ENCODE measurements around the gene IFNGR2.
"Not testable (repeated sequence)": the region's sequence is repeated elsewhere in the genome, so short reads cannot be mapped to it uniquely, and the experiment has no call there.

Gene IFNGR2

GRCh38 chr21:33369586-33369985 lies 33.6 kb upstream of the IFNGR2 start:
- in situ Hi-C loops (cut with MboI; ENCODE audit: low sequenced_read_pairs): no loop called here
- H3K27me3 ChIP-seq (ENCODE audit: low read depth): no peaks in the 10 kb centered on the region
- DNase-seq (ENCODE audit: low spot score in 2 of 2): no peak

GRCh38 chr21:33370305-33370704 lies 32.9 kb upstream of the IFNGR2 start:
- peaks cover 23% of the 10 kb centered on the region for H3K9me3 ChIP-seq
- no peaks in the 10 kb centered on the region for H3K36me3 ChIP-seq (replicated peaks)
- no peak overlapping the region for H3K4me3 ChIP-seq
- no peaks in the 10 kb centered on the region for H3K4me1 ChIP-seq
- in situ Hi-C loops (cut with MboI; ENCODE audit: low sequenced_read_pairs): no loop called here
- DNase-seq (ENCODE audit: low spot score in 2 of 2): no peak
- no peaks in the 10 kb centered on the region for H3K27me3 ChIP-seq (ENCODE audit: low read depth)

More at GRCh38 chr21:33369586-33369985, 33.6 kb upstream of the IFNGR2 start:
- Histone ChIP-seq H3K4me1 (no peaks in the 10 kb centered on the region), H3K9me3 (peaks cover 23% of the 10 kb centered on the region), H3K36me3 (replicated peaks) (no peaks in the 10 kb centered on the region), H3K4me3 (no peak overlapping the region)

- no peaks in the 10 kb centered on the region for H3K36me3 ChIP-seq (replicated peaks)
- no peak for DNase-seq (ENCODE audit: low spot score in 2 of 2)
- peaks cover 4% of the 10 kb centered on the region; the same call in 1 of the 2 replicates for H3K27me3 ChIP-seq (ENCODE audit: low read depth)
- H3K4me3 ChIP-seq: no peak overlapping the region
- H3K9me3 ChIP-seq: peaks cover 22% of the 10 kb centered on the region
- H3K4me1 ChIP-seq: no peaks in the 10 kb centered on the region
- in situ Hi-C loops (cut with MboI; ENCODE audit: low sequenced_read_pairs): no loop called here
Measured at GRCh38 chr21:33371366-33371765, 31.8 kb upstream of the IFNGR2 start.

- in situ Hi-C loops (cut with MboI; ENCODE audit: low sequenced_read_pairs): no loop called here
- DNase-seq (ENCODE audit: low spot score in 2 of 2): no peak
- H3K4me1 ChIP-seq: no peaks in the 10 kb centered on the region
Measured at GRCh38 chr21:33372582-33372981, 30.6 kb upstream of the IFNGR2 start.

GRCh38 chr21:33373451-33373850 lies 29.8 kb upstream of the IFNGR2 start:
- H3K4me3 ChIP-seq: no peak overlapping the region
- no peak for DNase-seq (ENCODE audit: low spot score in 2 of 2)
- no peaks in the 10 kb centered on the region for H3K36me3 ChIP-seq (replicated peaks)
- in situ Hi-C loops (cut with MboI; ENCODE audit: low sequenced_read_pairs): no loop called here
- no peaks in the 10 kb centered on the region for H3K4me1 ChIP-seq
- peaks cover 2% of the 10 kb centered on the region for H3K9me3 ChIP-seq
- H3K27me3 ChIP-seq (ENCODE audit: low read depth): peaks cover 6% of the 10 kb centered on the region

More at GRCh38 chr21:33372582-33372981, 30.6 kb upstream of the IFNGR2 start:
- H3K4me3 ChIP-seq: no peak overlapping the region
- H3K9me3 ChIP-seq: peaks cover 10% of the 10 kb centered on the region
- peaks cover 6% of the 10 kb centered on the region for H3K27me3 ChIP-seq (ENCODE audit: low read depth)
- H3K36me3 ChIP-seq (replicated peaks): no peaks in the 10 kb centered on the region

- Histone ChIP-seq H3K4me1 (no peaks in the 10 kb centered on the region), H3K4me3 (no peak overlapping the region), H3K27me3 (ENCODE audit: low read depth) (peaks cover 6% of the 10 kb centered on the region), H3K9me3 (no peaks in the 10 kb centered on the region), H3K36me3 (replicated peaks) (no peaks in the 10 kb centered on the region)
- DNase-seq (ENCODE audit: low spot score in 2 of 2): no peak
- in situ Hi-C loops (cut with MboI; ENCODE audit: low sequenced_read_pairs): no loop called here
Measured at GRCh38 chr21:33374080-33374449, 29.1 kb upstream of the IFNGR2 start.

- in situ Hi-C loops (cut with MboI; ENCODE audit: low sequenced_read_pairs): no loop called here
Measured at GRCh38 chr21:33374450-33375096, 28.6 kb upstream of the IFNGR2 start.

GRCh38 chr21:33375101-33375644 lies 28.0 kb upstream of the IFNGR2 start:
- no peaks in the 10 kb centered on the region for H3K4me1 ChIP-seq
- H3K36me3 ChIP-seq (replicated peaks): no peaks in the 10 kb centered on the region
- H3K4me3 ChIP-seq: no peak overlapping the region
- DNase-seq (ENCODE audit: low spot score in 2 of 2): no peak
- H3K9me3 ChIP-seq: no peaks in the 10 kb centered on the region
- peaks cover 6% of the 10 kb centered on the region for H3K27me3 ChIP-seq (ENCODE audit: low read depth)
- in situ Hi-C loops (cut with MboI; ENCODE audit: low sequenced_read_pairs): no loop called here

More at GRCh38 chr21:33374450-33375096, 28.6 kb upstream of the IFNGR2 start:
- H3K4me3 ChIP-seq: no peak overlapping the region
- DNase-seq (ENCODE audit: low spot score in 2 of 2): peak; percentile 36 to 57
- H3K4me1 ChIP-seq: no peaks in the 10 kb centered on the region
- H3K9me3 ChIP-seq: no peaks in the 10 kb centered on the region
- peaks cover 6% of the 10 kb centered on the region for H3K27me3 ChIP-seq (ENCODE audit: low read depth)
- H3K36me3 ChIP-seq (replicated peaks): no peaks in the 10 kb centered on the region

GRCh38 chr21:33377221-33377920 lies 25.8 kb upstream of the IFNGR2 start:
- Histone ChIP-seq H3K36me3 (replicated peaks) (no peaks in the 10 kb centered on the region), H3K4me3 (no peak overlapping the region), H3K27me3 (ENCODE audit: low read depth) (peaks cover 6% of the 10 kb centered on the region), H3K9me3 (no peaks in the 10 kb centered on the region), H3K4me1 (no peaks in the 10 kb centered on the region)
- in situ Hi-C loops (cut with MboI; ENCODE audit: low sequenced_read_pairs): no loop called here
- no peak for DNase-seq (ENCODE audit: low spot score in 2 of 2)

- DNase-seq (ENCODE audit: low spot score in 2 of 2): no peak
- in situ Hi-C loops (cut with MboI; ENCODE audit: low sequenced_read_pairs): no loop called here
- no peaks in the 10 kb centered on the region for H3K36me3 ChIP-seq (replicated peaks)
- no peaks in the 10 kb centered on the region for H3K9me3 ChIP-seq
- H3K27me3 ChIP-seq (ENCODE audit: low read depth): peaks cover 6% of the 10 kb centered on the region
- no peak overlapping the region for H3K4me3 ChIP-seq
- peaks cover 2% of the 10 kb centered on the region; the same call in 1 of the 2 replicates for H3K4me1 ChIP-seq
Measured at GRCh38 chr21:33378081-33378480, 25.1 kb upstream of the IFNGR2 start.

- in situ Hi-C loops (cut with MboI; ENCODE audit: low sequenced_read_pairs); H3K4me1 ChIP-seq; H3K27me3 ChIP-seq (ENCODE audit: low read depth): not testable (repeated sequence)
Measured at GRCh38 chr21:33379934-33380333, 23.3 kb upstream of the IFNGR2 start.

GRCh38 chr21:33380483-33380998 lies 22.7 kb upstream of the IFNGR2 start:
- no peaks in the 10 kb centered on the region for H3K9me3 ChIP-seq
- in situ Hi-C loops (cut with MboI; ENCODE audit: low sequenced_read_pairs): no loop called here
- H3K36me3 ChIP-seq (replicated peaks): no peaks in the 10 kb centered on the region
- DNase-seq (ENCODE audit: low spot score in 2 of 2): peak in 1 of 2 experiments; percentile 21
- peaks cover 6% of the 10 kb centered on the region; the same call in 1 of the 2 replicates for H3K4me1 ChIP-seq
- H3K4me3 ChIP-seq: no peak overlapping the region
- H3K27me3 ChIP-seq (ENCODE audit: low read depth): peaks cover 6% of the 10 kb centered on the region

More at GRCh38 chr21:33379934-33380333, 23.3 kb upstream of the IFNGR2 start:
- H3K4me3 ChIP-seq; DNase-seq (ENCODE audit: low spot score in 2 of 2); H3K9me3 ChIP-seq; H3K36me3 ChIP-seq (replicated peaks): not testable (repeated sequence)

- H3K4me3 ChIP-seq; H3K4me1 ChIP-seq; in situ Hi-C loops (cut with MboI; ENCODE audit: low sequenced_read_pairs); H3K36me3 ChIP-seq (replicated peaks); H3K9me3 ChIP-seq; H3K27me3 ChIP-seq (ENCODE audit: low read depth); DNase-seq (ENCODE audit: low spot score in 2 of 2): not testable (repeated sequence)
Measured at GRCh38 chr21:33381381-33381780, 21.8 kb upstream of the IFNGR2 start.

Data from HAP-1 (cell line).